NCI-H2081 (cell line): Measurements from ENCODE around the gene PRR7.
A peak's percentile ranks its signal among the peaks of the same experiment; 100 is the strongest.
"Not testable (repeated sequence)": the region's sequence is repeated elsewhere in the genome, so short reads cannot be mapped to it uniquely, and the experiment has no call there.

Experiments
- DNase-seq, 2 experiments: peaks; one replicate each; lab custom pipeline; 2025; lab: John Stamatoyannopoulos, UW

PRR7 gene

GRCh38 chr5:177446200-177447065, at the start of gene PRR7:
Gene PRR7, plus strand, starts transcription at chr5:177446814. Its CDS starts 8,254 bp downstream, at chr5:177455068.
- peak; percentile 68 to 85 for DNase-seq

- DNase-seq, result no peak
Measured at GRCh38 chr5:177397875-177398390, 48.7 kb upstream of the PRR7 start.

- no peak for DNase-seq
Measured at GRCh38 chr5:177399997-177400868, 46.4 kb upstream of the PRR7 start, which contains the start of gene PFN3. Gene PFN3, minus strand, starts transcription at chr5:177400661. Its CDS starts 85 bp downstream, at chr5:177400576.

GRCh38 chr5:177402271-177403043, 44.2 kb upstream of the PRR7 start:
- peak; percentile 92 to 93 for DNase-seq

GRCh38 chr5:177403102-177403791, 43.4 kb upstream of the PRR7 start:
- DNase-seq, result peak; percentile 46 to 67

- peak; percentile 84 to 86 for DNase-seq
Measured at GRCh38 chr5:177403792-177404640, 42.6 kb upstream of the PRR7 start.

- peak; percentile 14 to 17 for DNase-seq
Measured at GRCh38 chr5:177404641-177405179, 41.9 kb upstream of the PRR7 start.

- no peak for DNase-seq
Measured at GRCh38 chr5:177405312-177405711, 41.3 kb upstream of the PRR7 start.

- DNase-seq, result no peak
Measured at GRCh38 chr5:177405805-177406204, 40.8 kb upstream of the PRR7 start.

- DNase-seq, result no peak
Measured at GRCh38 chr5:177409043-177409801, 37.4 kb upstream of the PRR7 start, which contains the start of gene F12. Gene F12, minus strand, starts transcription at chr5:177409564. Its CDS starts 37 bp downstream, at chr5:177409527.

GRCh38 chr5:177410575-177410974, 36.0 kb upstream of the PRR7 start:
- no peak for DNase-seq

- DNase-seq, result no peak
Measured at GRCh38 chr5:177412603-177413233, 33.9 kb upstream of the PRR7 start.

- DNase-seq, result no peak
Measured at GRCh38 chr5:177414481-177414880, 32.1 kb upstream of the PRR7 start.

- DNase-seq, result not testable (repeated sequence)
Measured at GRCh38 chr5:177417081-177417480, 29.5 kb upstream of the PRR7 start.

GRCh38 chr5:177419046-177419445, 27.6 kb upstream of the PRR7 start:
- DNase-seq, result no peak

GRCh38 chr5:177420472-177420871, 26.1 kb upstream of the PRR7 start:
- DNase-seq, result not testable (repeated sequence)

GRCh38 chr5:177421062-177421798, 25.4 kb upstream of the PRR7 start:
- no peak for DNase-seq

- DNase-seq, result no peak
Measured at GRCh38 chr5:177423671-177424070, 22.9 kb upstream of the PRR7 start.
